Fibroblast of mammary gland (primary cell): ENCODE data around the gene CCDC127.

ENCODE experiments used
- DNase-seq: peaks from one replicate; pipeline ENCODE4 v3.0.0-alpha.2; 2010; ENCODE audit warnings: low read depth
- H3K4me3 ChIP-seq: 2 replicates; pipeline ENCODE4 v1.5.1; 2011; ENCODE audit warnings: low read depth, mild to moderate bottlenecking, low read length, moderate library complexity; ENCODE audit not compliant: control insufficient read depth
- CTCF ChIP-seq: conservative IDR thresholded peaks from 2 replicates; pipeline ENCODE4 v1.5.1; 2011; ENCODE audit warnings: low read depth, low read length, inconsistent platforms; ENCODE audit not compliant: control insufficient read depth, insufficient read depth

CCDC127 gene

GRCh38 chr5:172841-173251 is 45.1 kb downstream of the CCDC127 start:
- no peak overlapping the region for H3K4me3 ChIP-seq
- no peak for DNase-seq
- no peak for TF ChIP-seq CTCF

- H3K4me3 ChIP-seq = no peak overlapping the region
- TF ChIP-seq CTCF = no peak
- no peak for DNase-seq
These were observed 45.5 kb downstream of the CCDC127 start for GRCh38 chr5:172421-172820.

- no peak for TF ChIP-seq CTCF
- DNase-seq = no peak
- H3K4me3 ChIP-seq = no peak overlapping the region
These were observed 46.1 kb downstream of the CCDC127 start for GRCh38 chr5:171801-172331.

- no peak for DNase-seq
- no peak overlapping the region for H3K4me3 ChIP-seq
- TF ChIP-seq CTCF = no peak
These were observed 46.8 kb downstream of the CCDC127 start for GRCh38 chr5:170971-171800.

- no peak overlapping the region for H3K4me3 ChIP-seq
- DNase-seq = no peak
- no peak for TF ChIP-seq CTCF
These were observed 48.2 kb downstream of the CCDC127 start for GRCh38 chr5:169728-170094.

GRCh38 chr5:169071-169727 is 48.8 kb downstream of the CCDC127 start:
- TF ChIP-seq CTCF = no peak
- peak; percentile 91 for DNase-seq
- no peak overlapping the region for H3K4me3 ChIP-seq
